ENCODE measurements around the gene GPR82.
"Not testable (repeated sequence)": the region's sequence is repeated elsewhere in the genome, so short reads cannot be mapped to it uniquely, and the experiment has no call there.

Gene GPR82

GRCh38 chrX:41718481-41719235 lies 5.3 kb upstream of the GPR82 start:
- DNase-seq (ENCODE audit: low read depth, low spot score) = no peak

- DNase-seq (ENCODE audit: low read depth, low spot score) = not testable (repeated sequence)
Measured at GRCh38 chrX:41719610-41720009, 4.4 kb upstream of the GPR82 start.

- DNase-seq (ENCODE audit: low read depth, low spot score) = no peak
Measured at GRCh38 chrX:41720125-41720779, 3.7 kb upstream of the GPR82 start.

- DNase-seq (ENCODE audit: low read depth, low spot score) = no peak
Measured at GRCh38 chrX:41721590-41721989, 2.4 kb upstream of the GPR82 start.

GRCh38 chrX:41722214-41722613 lies 1.8 kb upstream of the GPR82 start:
- no peak for DNase-seq (ENCODE audit: low read depth, low spot score)

- DNase-seq (ENCODE audit: low read depth, low spot score) = no peak
Measured at GRCh38 chrX:41722816-41723618, 964 bp upstream of the GPR82 start.

- DNase-seq (ENCODE audit: low read depth, low spot score) = no peak
Measured at GRCh38 chrX:41728125-41728524, 4.1 kb downstream of the GPR82 start.

GRCh38 chrX:41730081-41730480 lies 6.1 kb downstream of the GPR82 start:
- DNase-seq (ENCODE audit: low read depth, low spot score) = no peak

GRCh38 chrX:41732260-41732659 lies 8.3 kb downstream of the GPR82 start:
- DNase-seq (ENCODE audit: low read depth, low spot score) = no peak

GRCh38 chrX:41733939-41734338 lies 10.0 kb downstream of the GPR82 start:
- DNase-seq (ENCODE audit: low read depth, low spot score) = peak; percentile 0

- DNase-seq (ENCODE audit: low read depth, low spot score) = no peak
Measured at GRCh38 chrX:41734530-41734929, 10.5 kb downstream of the GPR82 start.

GRCh38 chrX:41737065-41737464 lies 13.1 kb downstream of the GPR82 start:
- DNase-seq (ENCODE audit: low read depth, low spot score) = no peak

GRCh38 chrX:41739871-41740270 lies 15.9 kb downstream of the GPR82 start:
- no peak for DNase-seq (ENCODE audit: low read depth, low spot score)

GRCh38 chrX:41750716-41751115 lies 26.7 kb downstream of the GPR82 start:
- DNase-seq (ENCODE audit: low read depth, low spot score) = no peak

GRCh38 chrX:41758401-41758800 lies 34.4 kb downstream of the GPR82 start:
- no peak for DNase-seq (ENCODE audit: low read depth, low spot score)

- no peak for DNase-seq (ENCODE audit: low read depth, low spot score)
Measured at GRCh38 chrX:41759817-41760216, 35.8 kb downstream of the GPR82 start.

- DNase-seq (ENCODE audit: low read depth, low spot score) = no peak
Measured at GRCh38 chrX:41761169-41761568, 37.2 kb downstream of the GPR82 start.

GRCh38 chrX:41761702-41762101 lies 37.7 kb downstream of the GPR82 start:
- DNase-seq (ENCODE audit: low read depth, low spot score) = no peak

GRCh38 chrX:41779030-41779564 lies 55.1 kb downstream of the GPR82 start:
- no peak for DNase-seq (ENCODE audit: low read depth, low spot score)

All from activated CD4-positive, CD25-positive, alpha-beta regulatory T cell treated with anti-CD3 and anti-CD28 coated beads, Interleukin-2, amount 50 U/mL, for 16 hours (primary cell).